ENCODE results near the gene SH3TC1.
A peak's percentile ranks its signal among the peaks of the same experiment; 100 is the strongest.

SH3TC1 gene

DNA sequence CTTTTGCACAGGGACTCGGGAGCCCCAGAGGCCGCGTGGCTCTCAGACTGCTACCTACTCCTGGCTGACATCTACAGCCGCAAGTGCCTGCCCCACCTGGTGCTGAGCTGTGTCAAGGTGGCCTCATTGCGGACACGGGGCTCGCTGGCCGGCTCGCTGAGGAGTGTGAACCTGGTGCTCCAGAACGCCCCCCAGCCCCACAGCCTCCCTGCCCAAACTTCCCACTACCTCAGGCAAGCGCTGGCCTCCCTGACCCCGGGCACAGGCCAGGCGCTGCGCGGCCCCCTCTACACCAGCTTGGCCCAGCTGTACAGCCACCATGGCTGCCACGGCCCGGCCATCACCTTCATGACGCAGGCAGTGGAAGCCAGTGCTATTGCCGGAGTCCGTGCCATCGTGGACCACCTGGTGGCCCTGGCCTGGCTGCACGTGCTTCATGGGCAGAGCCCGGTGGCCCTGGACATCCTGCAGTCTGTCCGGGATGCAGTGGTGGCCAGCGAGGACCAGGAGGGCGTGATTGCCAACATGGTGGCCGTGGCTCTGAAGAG is 28.8 kb downstream of the SH3TC1 start:
- H3K36me3 ChIP-seq (ENCODE audit: insufficient read depth, insufficient read length, low read length) = no peaks in the 10 kb centered on the region
- no peaks in the 10 kb centered on the region for H3K27me3 ChIP-seq (ENCODE audit: insufficient read depth, insufficient read length)
- TF ChIP-seq YY1 (IDR thresholded peaks at IDR 0.05; ENCODE audit: insufficient read depth, insufficient read length) (no peak), SUZ12 (IDR thresholded peaks at IDR 0.05; ENCODE audit: extremely low read depth, insufficient read depth, insufficient read length) (no peak), ZNF274 (IDR thresholded peaks at IDR 0.05; ENCODE audit: low read depth, low read length) (no peak)
- no peak overlapping the region for H3K4me3 ChIP-seq (ENCODE audit: insufficient read length, low read depth)
- H3K4me1 ChIP-seq (ENCODE audit: insufficient read depth, insufficient read length) = peaks cover 28% of the 10 kb centered on the region
- H3K9ac ChIP-seq (ENCODE audit: insufficient read length, low read depth) = peak overlapping the region; percentile 3
- no peak for DNase-seq (ENCODE audit: low read depth, low spot score)
- H3K9me3 ChIP-seq (ENCODE audit: insufficient read depth, low read length) = no peaks in the 10 kb centered on the region

DNA sequence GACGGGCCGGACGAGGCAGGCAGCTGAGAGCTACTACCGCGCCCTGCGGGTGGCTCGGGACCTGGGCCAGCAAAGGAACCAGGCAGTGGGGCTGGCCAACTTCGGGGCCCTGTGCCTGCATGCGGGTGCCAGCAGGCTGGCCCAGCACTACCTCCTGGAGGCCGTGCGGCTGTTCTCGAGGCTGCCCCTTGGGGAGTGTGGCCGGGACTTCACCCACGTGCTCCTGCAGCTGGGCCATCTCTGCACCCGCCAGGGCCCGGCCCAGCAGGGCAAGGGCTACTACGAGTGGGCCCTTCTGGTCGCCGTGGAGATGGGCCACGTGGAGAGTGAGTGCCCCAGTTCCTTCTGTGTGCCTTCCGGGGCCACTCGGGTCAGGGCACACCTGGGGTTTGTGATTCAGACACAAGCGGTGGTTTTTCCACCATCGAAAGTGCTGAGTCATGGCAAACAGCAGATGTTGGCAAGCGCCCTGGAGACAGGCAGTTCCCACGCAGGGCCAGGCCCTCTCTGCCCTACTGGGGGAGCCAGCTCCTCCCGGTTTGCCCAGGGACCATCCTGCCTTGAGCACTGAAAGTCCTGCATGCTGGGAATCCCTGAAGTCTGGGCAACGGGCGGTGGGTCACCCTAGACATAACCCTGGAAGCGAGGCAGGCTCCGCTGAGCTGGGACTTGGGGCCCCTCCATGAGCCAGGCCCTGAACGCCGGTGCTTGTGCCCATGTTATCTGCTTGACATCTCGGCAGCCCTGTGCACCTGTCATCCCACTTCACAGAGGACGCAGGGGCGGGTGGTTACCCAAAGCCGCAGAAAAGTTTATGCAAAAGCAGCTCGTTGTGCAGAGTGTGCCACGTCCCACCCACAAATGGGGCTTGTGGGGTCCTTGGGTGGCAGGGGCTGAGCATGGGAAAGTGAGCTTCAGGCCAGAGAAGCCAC is 29.5 kb downstream of the SH3TC1 start:
- Histone ChIP-seq H3K36me3 (ENCODE audit: insufficient read depth, insufficient read length, low read length) (no peaks in the 10 kb centered on the region), H3K4me1 (ENCODE audit: insufficient read depth, insufficient read length) (peaks cover 28% of the 10 kb centered on the region), H3K9ac (ENCODE audit: insufficient read length, low read depth) (no peak overlapping the region), H3K27me3 (ENCODE audit: insufficient read depth, insufficient read length) (no peaks in the 10 kb centered on the region), H3K9me3 (ENCODE audit: insufficient read depth, low read length) (no peaks in the 10 kb centered on the region), H3K4me3 (ENCODE audit: insufficient read length, low read depth) (no peak overlapping the region)
- no peak for DNase-seq (ENCODE audit: low read depth, low spot score)
- TF ChIP-seq YY1 (IDR thresholded peaks at IDR 0.05; ENCODE audit: insufficient read depth, insufficient read length) (no peak), SUZ12 (IDR thresholded peaks at IDR 0.05; ENCODE audit: extremely low read depth, insufficient read depth, insufficient read length) (no peak), ZNF274 (IDR thresholded peaks at IDR 0.05; ENCODE audit: low read depth, low read length) (no peak)

GRCh38 chr4:8229331-8229975 is 30.4 kb downstream of the SH3TC1 start:
- H3K9me3 ChIP-seq (ENCODE audit: insufficient read depth, low read length) = no peaks in the 10 kb centered on the region
- H3K9ac ChIP-seq (ENCODE audit: insufficient read length, low read depth) = no peak overlapping the region

DNA sequence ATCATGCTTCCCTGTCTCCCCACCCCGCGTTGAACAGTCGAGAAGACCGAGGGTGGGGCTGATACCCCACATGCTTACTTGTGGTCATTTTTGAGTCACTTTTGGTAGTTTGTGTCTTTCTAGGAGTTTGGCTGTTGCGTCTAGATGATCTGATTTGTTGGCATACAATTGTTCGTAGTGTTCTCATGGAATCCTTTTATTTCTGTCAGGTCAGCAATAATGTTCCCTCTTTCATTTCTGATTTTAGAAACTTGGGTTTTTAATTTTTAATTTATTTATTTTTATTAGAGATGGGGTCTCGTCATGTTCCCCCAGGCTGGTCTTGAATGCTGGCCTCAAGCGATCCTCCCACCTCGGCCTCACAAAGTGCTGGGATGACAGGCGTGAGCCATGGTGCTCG is 30.9 kb downstream of the SH3TC1 start:
- H3K4me3 ChIP-seq (ENCODE audit: insufficient read length, low read depth) = no peak overlapping the region
- H3K36me3 ChIP-seq (ENCODE audit: insufficient read depth, insufficient read length, low read length) = no peaks in the 10 kb centered on the region
- no peak overlapping the region for H3K9ac ChIP-seq (ENCODE audit: insufficient read length, low read depth)
- TF ChIP-seq ZNF274 (IDR thresholded peaks at IDR 0.05; ENCODE audit: low read depth, low read length) = no peak
- peaks cover 3% of the 10 kb centered on the region for H3K27me3 ChIP-seq (ENCODE audit: insufficient read depth, insufficient read length)
- peaks cover 22% of the 10 kb centered on the region for H3K4me1 ChIP-seq (ENCODE audit: insufficient read depth, insufficient read length)
- DNase-seq (ENCODE audit: low read depth, low spot score) = no peak
- H3K9me3 ChIP-seq (ENCODE audit: insufficient read depth, low read length) = no peaks in the 10 kb centered on the region

More at GRCh38 chr4:8229331-8229975, 30.4 kb downstream of the SH3TC1 start:
- Histone ChIP-seq H3K36me3 (ENCODE audit: insufficient read depth, insufficient read length, low read length) (no peaks in the 10 kb centered on the region), H3K4me3 (ENCODE audit: insufficient read length, low read depth) (no peak overlapping the region), H3K4me1 (ENCODE audit: insufficient read depth, insufficient read length) (peaks cover 28% of the 10 kb centered on the region), H3K27me3 (ENCODE audit: insufficient read depth, insufficient read length) (no peaks in the 10 kb centered on the region)
- no peak for DNase-seq (ENCODE audit: low read depth, low spot score)
- TF ChIP-seq ZNF274 (IDR thresholded peaks at IDR 0.05; ENCODE audit: low read depth, low read length) (no peak), YY1 (IDR thresholded peaks at IDR 0.05; ENCODE audit: insufficient read depth, insufficient read length) (no peak), SUZ12 (IDR thresholded peaks at IDR 0.05; ENCODE audit: extremely low read depth, insufficient read depth, insufficient read length) (no peak)

DNA sequence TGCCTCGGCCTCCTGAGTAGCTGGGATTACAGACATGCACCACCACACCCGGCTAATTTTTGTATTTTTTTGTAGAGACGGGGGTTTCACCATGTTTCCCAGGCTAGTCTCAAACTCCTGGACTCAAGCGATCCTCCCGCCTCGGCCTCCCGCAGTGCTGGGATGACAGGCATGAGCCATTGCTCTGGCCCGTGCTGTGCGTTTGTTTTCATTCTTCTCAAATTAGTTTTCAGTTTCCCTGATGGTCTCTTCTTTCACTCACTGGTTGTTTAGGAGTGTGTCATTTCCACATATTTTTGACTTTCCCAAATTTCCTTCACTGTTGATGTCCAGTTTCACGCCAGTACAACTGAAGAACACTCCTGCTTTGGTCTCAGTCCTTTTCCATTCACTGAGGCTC is 31.8 kb downstream of the SH3TC1 start:
- Histone ChIP-seq H3K36me3 (ENCODE audit: insufficient read depth, insufficient read length, low read length) (no peaks in the 10 kb centered on the region), H3K27me3 (ENCODE audit: insufficient read depth, insufficient read length) (peaks cover 3% of the 10 kb centered on the region), H3K4me1 (ENCODE audit: insufficient read depth, insufficient read length) (peaks cover 17% of the 10 kb centered on the region), H3K9me3 (ENCODE audit: insufficient read depth, low read length) (no peaks in the 10 kb centered on the region), H3K9ac (ENCODE audit: insufficient read length, low read depth) (no peak overlapping the region), H3K4me3 (ENCODE audit: insufficient read length, low read depth) (no peak overlapping the region)
- DNase-seq (ENCODE audit: low read depth, low spot score) = no peak
- TF ChIP-seq YY1 (IDR thresholded peaks at IDR 0.05; ENCODE audit: insufficient read depth, insufficient read length) (no peak), ZNF274 (IDR thresholded peaks at IDR 0.05; ENCODE audit: low read depth, low read length) (no peak), SUZ12 (IDR thresholded peaks at IDR 0.05; ENCODE audit: extremely low read depth, insufficient read depth, insufficient read length) (no peak)

DNA sequence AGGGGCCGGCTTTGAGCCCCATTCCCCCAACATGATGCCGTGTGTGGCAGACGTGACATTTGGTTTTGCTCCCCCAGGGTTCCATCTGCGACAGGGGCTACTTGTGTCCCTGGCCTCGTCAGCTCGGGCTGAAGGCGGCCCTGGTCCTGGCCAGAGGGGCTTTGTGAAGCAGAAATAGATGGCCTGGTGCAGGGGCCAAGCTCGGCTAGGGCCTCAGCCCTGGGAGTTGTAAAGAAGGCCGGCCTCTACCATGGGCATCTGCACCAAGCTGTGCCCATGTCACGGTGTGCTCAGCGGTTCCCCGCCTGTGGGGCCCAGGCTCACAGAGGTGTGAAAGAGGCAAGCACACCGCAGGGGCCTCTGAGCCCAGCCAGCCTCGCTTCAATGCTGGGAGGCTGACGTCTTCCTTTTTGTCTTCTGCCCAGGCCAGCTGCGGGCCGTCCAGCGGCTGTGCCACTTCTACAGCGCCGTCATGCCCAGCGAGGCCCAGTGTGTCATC is 32.5 kb downstream of the SH3TC1 start:
- Histone ChIP-seq H3K36me3 (ENCODE audit: insufficient read depth, insufficient read length, low read length) (no peaks in the 10 kb centered on the region), H3K9me3 (ENCODE audit: insufficient read depth, low read length) (no peaks in the 10 kb centered on the region), H3K4me3 (ENCODE audit: insufficient read length, low read depth) (no peak overlapping the region), H3K9ac (ENCODE audit: insufficient read length, low read depth) (no peak overlapping the region), H3K27me3 (ENCODE audit: insufficient read depth, insufficient read length) (peaks cover 3% of the 10 kb centered on the region), H3K4me1 (ENCODE audit: insufficient read depth, insufficient read length) (peaks cover 17% of the 10 kb centered on the region)
- no peak for DNase-seq (ENCODE audit: low read depth, low spot score)
- TF ChIP-seq SUZ12 (IDR thresholded peaks at IDR 0.05; ENCODE audit: extremely low read depth, insufficient read depth, insufficient read length) (no peak), ZNF274 (IDR thresholded peaks at IDR 0.05; ENCODE audit: low read depth, low read length) (no peak), YY1 (IDR thresholded peaks at IDR 0.05; ENCODE audit: insufficient read depth, insufficient read length) (no peak)

DNA sequence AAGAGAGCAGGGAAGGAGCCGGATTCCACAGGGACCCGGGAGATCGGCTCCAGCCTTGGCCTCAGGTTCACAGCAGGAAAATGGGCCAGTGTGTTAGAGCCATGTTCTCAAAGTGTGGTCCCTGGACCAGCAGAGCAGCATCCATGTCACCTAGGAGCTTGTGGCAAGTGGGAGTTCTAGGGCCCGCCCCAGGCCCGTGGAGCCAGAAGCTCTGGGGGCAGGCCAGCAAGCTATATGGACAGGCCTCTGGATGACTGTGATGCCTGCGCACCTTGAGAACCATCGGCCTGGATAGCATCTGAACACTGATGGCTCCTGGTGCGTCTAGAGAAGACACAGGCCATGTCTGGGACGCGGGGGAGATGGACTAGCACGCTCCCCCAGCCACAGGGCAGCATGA is 33.7 kb downstream of the SH3TC1 start:
- DNase-seq (ENCODE audit: low read depth, low spot score) = no peak
- peaks cover 9% of the 10 kb centered on the region for H3K4me1 ChIP-seq (ENCODE audit: insufficient read depth, insufficient read length)
- H3K27me3 ChIP-seq (ENCODE audit: insufficient read depth, insufficient read length) = peaks cover 3% of the 10 kb centered on the region
- no peak overlapping the region for H3K9ac ChIP-seq (ENCODE audit: insufficient read length, low read depth)
- H3K36me3 ChIP-seq (ENCODE audit: insufficient read depth, insufficient read length, low read length) = no peaks in the 10 kb centered on the region
- TF ChIP-seq SUZ12 (IDR thresholded peaks at IDR 0.05; ENCODE audit: extremely low read depth, insufficient read depth, insufficient read length) (no peak), ZNF274 (IDR thresholded peaks at IDR 0.05; ENCODE audit: low read depth, low read length) (no peak), YY1 (IDR thresholded peaks at IDR 0.05; ENCODE audit: insufficient read depth, insufficient read length) (no peak)
- no peaks in the 10 kb centered on the region for H3K9me3 ChIP-seq (ENCODE audit: insufficient read depth, low read length)
- no peak overlapping the region for H3K4me3 ChIP-seq (ENCODE audit: insufficient read length, low read depth)

Data from NT2/D1 (cell line).